ENCODE measurements around the gene GRAMD1B. TPM values are rescaled to one million over a fixed set of nuclear protein-coding genes. Genes with fewer than 3 reads are reported as not detected.
A peak's percentile ranks its signal among the peaks of the same experiment; 100 is the strongest.

GRAMD1B gene
- total and polyA plus RNA-seq, 3 experiments from 2014 or later = 2.1 to 28.2 (median 27.9) TPM

GRCh38 chr11:123588864-123589262 is 158.8 kb downstream of the GRAMD1B start:
- H3K4me1 ChIP-seq (ENCODE audit: insufficient read depth, low read length) = no peaks in the 10 kb centered on the region
- H3K27me3 ChIP-seq (ENCODE audit: insufficient read depth, low read length, poor library complexity, severe bottlenecking) = no peaks in the 10 kb centered on the region
- DNase-seq = no peak
- Mint-ChIP-seq H3K27me3 (peaks cover 0 to 1% of the 10 kb centered on the region in 2 donors), H3K9me3 (no peaks in the 10 kb centered on the region), H3K4me1 (no peaks in the 10 kb centered on the region), H3K36me3 (peaks cover 0 to 30% (median 6%) of the 10 kb centered on the region in 3 donors), H3K4me3 (no peak overlapping the region), H3K27ac (no peak overlapping the region)
- H3K4me3 ChIP-seq (ENCODE audit: low read length) = no peak overlapping the region
- H3K9me3 ChIP-seq (ENCODE audit: low read length) = no peaks in the 10 kb centered on the region
- ChIA-PET CTCF (interaction anchor here (1.3 kb wide), 1 partner anchor 12 kb away, joined by 6 read pairs; no protein-coding TSS in a partner anchor), POLR2A (no interaction called here)
- H3K27ac ChIP-seq (ENCODE audit: low read depth, low read length) = no peak overlapping the region
- no peaks in the 10 kb centered on the region for H3K36me3 ChIP-seq (ENCODE audit: insufficient read depth, low read length)

GRCh38 chr11:123590296-123590912 is 160.3 kb downstream of the GRAMD1B start:
- Histone ChIP-seq H3K9me3 (ENCODE audit: low read length) (no peaks in the 10 kb centered on the region), H3K27ac (ENCODE audit: low read depth, low read length) (no peak overlapping the region), H3K4me3 (ENCODE audit: low read length) (no peak overlapping the region), H3K27me3 (ENCODE audit: insufficient read depth, low read length, poor library complexity, severe bottlenecking) (no peaks in the 10 kb centered on the region), H3K36me3 (ENCODE audit: insufficient read depth, low read length) (no peaks in the 10 kb centered on the region), H3K4me1 (ENCODE audit: insufficient read depth, low read length) (no peaks in the 10 kb centered on the region)
- Mint-ChIP-seq H3K27me3 (peaks cover 0 to 1% of the 10 kb centered on the region in 2 donors), H3K27ac (no peak overlapping the region), H3K4me1 (no peaks in the 10 kb centered on the region), H3K36me3 (peaks cover 0 to 39% (median 14%) of the 10 kb centered on the region in 3 donors), H3K9me3 (no peaks in the 10 kb centered on the region), H3K4me3 (no peak overlapping the region)
- CTCF ChIA-PET = no interaction called here
- POLR2A ChIA-PET = no interaction called here
- no peak for DNase-seq

- Mint-ChIP-seq H3K9me3 (no peaks in the 10 kb centered on the region), H3K36me3 (peaks cover 0 to 50% (median 19%) of the 10 kb centered on the region in 3 donors), H3K27ac (no peak overlapping the region), H3K4me1 (no peaks in the 10 kb centered on the region), H3K27me3 (no peaks in the 10 kb centered on the region), H3K4me3 (no peak overlapping the region)
- Histone ChIP-seq H3K4me3 (ENCODE audit: low read length) (no peak overlapping the region), H3K27me3 (ENCODE audit: insufficient read depth, low read length, poor library complexity, severe bottlenecking) (no peaks in the 10 kb centered on the region), H3K36me3 (ENCODE audit: insufficient read depth, low read length) (no peaks in the 10 kb centered on the region), H3K27ac (ENCODE audit: low read depth, low read length) (no peak overlapping the region), H3K9me3 (ENCODE audit: low read length) (no peaks in the 10 kb centered on the region), H3K4me1 (ENCODE audit: insufficient read depth, low read length) (no peaks in the 10 kb centered on the region)
- CTCF ChIA-PET = interaction anchor here (1.1 kb wide), 1 partner anchor 10 kb away, joined by 3 read pairs; no protein-coding TSS in a partner anchor
- POLR2A ChIA-PET = no interaction called here
- no peak for DNase-seq
These were observed 163.5 kb downstream of the GRAMD1B start for GRCh38 chr11:123593570-123593969.

GRCh38 chr11:123594188-123594901 is 164.3 kb downstream of the GRAMD1B start:
- no peak for DNase-seq
- no peaks in the 10 kb centered on the region for H3K9me3 ChIP-seq (ENCODE audit: low read length)
- CTCF ChIA-PET = interaction anchor here (1.1 kb wide), 1 partner anchor 9 kb away, joined by 3 read pairs; no protein-coding TSS in a partner anchor
- H3K4me3 ChIP-seq (ENCODE audit: low read length) = no peak overlapping the region
- H3K27ac ChIP-seq (ENCODE audit: low read depth, low read length) = no peak overlapping the region
- H3K27ac Mint-ChIP-seq = peak overlapping the region in 2 of 8 donors; percentile 29 to 92
- H3K27me3 ChIP-seq (ENCODE audit: insufficient read depth, low read length, poor library complexity, severe bottlenecking) = no peaks in the 10 kb centered on the region
- no peaks in the 10 kb centered on the region for H3K27me3 Mint-ChIP-seq
- H3K4me1 ChIP-seq (ENCODE audit: insufficient read depth, low read length) = no peaks in the 10 kb centered on the region
- H3K36me3 ChIP-seq (ENCODE audit: insufficient read depth, low read length) = no peaks in the 10 kb centered on the region
- POLR2A ChIA-PET = no interaction called here
- no peaks in the 10 kb centered on the region for H3K4me1 Mint-ChIP-seq
- peaks cover 0 to 55% (median 25%) of the 10 kb centered on the region in 3 donors for H3K36me3 Mint-ChIP-seq
- H3K4me3 Mint-ChIP-seq = no peak overlapping the region
- H3K9me3 Mint-ChIP-seq = no peaks in the 10 kb centered on the region

GRCh38 chr11:123594921-123595320 is 164.9 kb downstream of the GRAMD1B start:
- no peak overlapping the region for H3K27ac Mint-ChIP-seq
- Histone ChIP-seq H3K4me3 (ENCODE audit: low read length) (no peak overlapping the region), H3K27me3 (ENCODE audit: insufficient read depth, low read length, poor library complexity, severe bottlenecking) (no peaks in the 10 kb centered on the region), H3K9me3 (ENCODE audit: low read length) (no peaks in the 10 kb centered on the region), H3K4me1 (ENCODE audit: insufficient read depth, low read length) (no peaks in the 10 kb centered on the region), H3K27ac (ENCODE audit: low read depth, low read length) (no peak overlapping the region), H3K36me3 (ENCODE audit: insufficient read depth, low read length) (no peaks in the 10 kb centered on the region)
- DNase-seq = no peak
- ChIA-PET CTCF (no interaction called here), POLR2A (no interaction called here)
- H3K4me3 Mint-ChIP-seq = no peak overlapping the region
- no peaks in the 10 kb centered on the region for H3K27me3 Mint-ChIP-seq
- H3K9me3 Mint-ChIP-seq = no peaks in the 10 kb centered on the region
- peaks cover 0 to 56% (median 27%) of the 10 kb centered on the region in 3 donors for H3K36me3 Mint-ChIP-seq
- H3K4me1 Mint-ChIP-seq = no peaks in the 10 kb centered on the region

- Mint-ChIP-seq H3K9me3 (no peaks in the 10 kb centered on the region), H3K27ac (no peak overlapping the region), H3K27me3 (no peaks in the 10 kb centered on the region), H3K36me3 (peaks cover 0 to 63% (median 28%) of the 10 kb centered on the region in 3 donors), H3K4me3 (no peak overlapping the region), H3K4me1 (no peaks in the 10 kb centered on the region)
- Histone ChIP-seq H3K9me3 (ENCODE audit: low read length) (no peaks in the 10 kb centered on the region), H3K27ac (ENCODE audit: low read depth, low read length) (no peak overlapping the region), H3K4me3 (ENCODE audit: low read length) (no peak overlapping the region), H3K27me3 (ENCODE audit: insufficient read depth, low read length, poor library complexity, severe bottlenecking) (no peaks in the 10 kb centered on the region), H3K4me1 (ENCODE audit: insufficient read depth, low read length) (no peaks in the 10 kb centered on the region), H3K36me3 (ENCODE audit: insufficient read depth, low read length) (no peaks in the 10 kb centered on the region)
- ChIA-PET POLR2A (no interaction called here), CTCF (interaction anchor here (1.7 kb wide), 1 partner anchor 16 kb away, joined by 8 read pairs; no protein-coding TSS in a partner anchor)
- DNase-seq = no peak
These were observed 167.8 kb downstream of the GRAMD1B start for GRCh38 chr11:123597859-123598258.

- no peaks in the 10 kb centered on the region for H3K4me1 Mint-ChIP-seq
- POLR2A ChIA-PET = no interaction called here
- CTCF ChIA-PET = interaction anchor here (1.1 kb wide), 1 partner anchor 21 kb away, joined by 3 read pairs; no protein-coding TSS in a partner anchor
These were observed 171.1 kb downstream of the GRAMD1B start for GRCh38 chr11:123601136-123601535.

GRCh38 chr11:123601743-123602142 is 171.7 kb downstream of the GRAMD1B start:
- Histone ChIP-seq H3K4me1 (ENCODE audit: insufficient read depth, low read length) (no peaks in the 10 kb centered on the region), H3K9me3 (ENCODE audit: low read length) (no peaks in the 10 kb centered on the region), H3K27ac (ENCODE audit: low read depth, low read length) (no peak overlapping the region), H3K27me3 (ENCODE audit: insufficient read depth, low read length, poor library complexity, severe bottlenecking) (no peaks in the 10 kb centered on the region), H3K36me3 (ENCODE audit: insufficient read depth, low read length) (no peaks in the 10 kb centered on the region), H3K4me3 (ENCODE audit: low read length) (no peak overlapping the region)
- ChIA-PET POLR2A (no interaction called here), CTCF (no interaction called here)
- H3K9me3 Mint-ChIP-seq = no peaks in the 10 kb centered on the region
- no peak for DNase-seq
- H3K27me3 Mint-ChIP-seq = no peaks in the 10 kb centered on the region
- H3K27ac Mint-ChIP-seq = no peak overlapping the region
- H3K4me3 Mint-ChIP-seq = no peak overlapping the region
- no peaks in the 10 kb centered on the region for H3K4me1 Mint-ChIP-seq
- H3K36me3 Mint-ChIP-seq = peaks cover 6 to 73% (median 34%) of the 10 kb centered on the region in 3 donors

More at GRCh38 chr11:123601136-123601535, 171.1 kb downstream of the GRAMD1B start:
- Histone ChIP-seq H3K36me3 (ENCODE audit: insufficient read depth, low read length) (no peaks in the 10 kb centered on the region), H3K4me3 (ENCODE audit: low read length) (no peak overlapping the region), H3K9me3 (ENCODE audit: low read length) (no peaks in the 10 kb centered on the region), H3K27ac (ENCODE audit: low read depth, low read length) (no peak overlapping the region), H3K4me1 (ENCODE audit: insufficient read depth, low read length) (no peaks in the 10 kb centered on the region), H3K27me3 (ENCODE audit: insufficient read depth, low read length, poor library complexity, severe bottlenecking) (no peaks in the 10 kb centered on the region)
- peaks cover 6 to 71% (median 31%) of the 10 kb centered on the region in 3 donors for H3K36me3 Mint-ChIP-seq
- H3K27ac Mint-ChIP-seq = peak overlapping the region in 1 of 8 donors; percentile 2
- no peak overlapping the region for H3K4me3 Mint-ChIP-seq
- no peaks in the 10 kb centered on the region for H3K27me3 Mint-ChIP-seq
- no peak for DNase-seq
- no peaks in the 10 kb centered on the region for H3K9me3 Mint-ChIP-seq
